Osteocyte (in vitro differentiated cells): ENCODE results near the gene GRIN2C. TPM values are rescaled to one million over a fixed set of nuclear protein-coding genes. Genes with fewer than 3 reads are reported as not detected.

Experiments used
- DNase-seq: peaks from one replicate; pipeline ENCODE4 v3.0.0; 2021; ENCODE audit warnings: mixed read lengths; ENCODE audit not compliant: unreplicated experiment; ENCODE audit errors: extremely low spot score
- H3K27ac Mint-ChIP-seq: one replicate; pipeline ENCODE4 v1.8.0; 2021; ENCODE audit warnings: mild to moderate bottlenecking, mixed read lengths; ENCODE audit not compliant: unreplicated experiment
- H3K27me3 Mint-ChIP-seq: one replicate; pipeline ENCODE4 v1.8.0; 2021; ENCODE audit warnings: mixed read lengths; ENCODE audit not compliant: unreplicated experiment
- H3K36me3 Mint-ChIP-seq: one replicate; pipeline ENCODE4 v1.8.0; 2021; ENCODE audit warnings: mixed read lengths; ENCODE audit not compliant: unreplicated experiment
- H3K4me1 Mint-ChIP-seq: one replicate; pipeline ENCODE4 v1.8.0; 2021; ENCODE audit warnings: mixed read lengths; ENCODE audit not compliant: unreplicated experiment
- H3K4me3 Mint-ChIP-seq: one replicate; pipeline ENCODE4 v1.8.0; 2021; ENCODE audit warnings: mild to moderate bottlenecking, moderate library complexity, mixed read lengths; ENCODE audit not compliant: unreplicated experiment
- H3K9me3 Mint-ChIP-seq: one replicate; pipeline ENCODE4 v1.8.0; 2021; ENCODE audit warnings: mixed read lengths; ENCODE audit not compliant: unreplicated experiment
- total RNA-seq: library from RNA; stranded (reverse); gene quantifications from 2 replicates; pipeline ENCODE4 v1.2.1, GENCODE V29; 2021
- TF ChIP-seq, protein P1 (sequence below): fragments of 200-600 bp; sonication (generic); IDR thresholded peaks from 2 replicates; pipeline ENCODE4 v1.5.0; 2021; ENCODE audit warnings: antibody characterized with exemption, mild to moderate bottlenecking, moderate library complexity

The GRIN2C gene
- total RNA-seq, 1 donor from 2014 or later: 0.13 TPM

DNA sequence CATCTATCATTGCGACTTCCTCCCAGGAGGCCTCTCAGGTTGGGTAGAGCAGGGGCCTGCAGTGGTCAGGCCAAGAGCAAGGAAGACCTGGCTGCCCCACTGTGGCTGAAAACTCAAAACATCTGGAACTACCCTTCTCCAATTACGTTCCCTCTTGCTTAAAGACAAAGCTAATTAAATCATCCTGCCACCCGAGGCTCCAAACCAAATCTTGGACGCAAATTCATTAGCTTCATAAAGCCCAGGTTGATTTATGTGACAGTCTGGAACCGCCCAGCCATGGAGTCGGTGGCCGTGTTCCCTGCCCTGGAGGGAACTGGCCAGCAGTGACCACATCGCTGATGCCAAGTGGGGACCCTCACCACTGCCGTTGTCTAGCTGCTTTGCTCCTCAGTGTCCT, 21.4 kb downstream of the GRIN2C start:
- Mint-ChIP-seq H3K27ac (no peak overlapping the region), H3K9me3 (no peaks in the 10 kb centered on the region), H3K4me3 (no peak overlapping the region), H3K36me3 (peaks cover 10% of the 10 kb centered on the region), H3K4me1 (peaks cover 26% of the 10 kb centered on the region), H3K27me3 (no peaks in the 10 kb centered on the region)
- TF ChIP-seq, protein P1, sequence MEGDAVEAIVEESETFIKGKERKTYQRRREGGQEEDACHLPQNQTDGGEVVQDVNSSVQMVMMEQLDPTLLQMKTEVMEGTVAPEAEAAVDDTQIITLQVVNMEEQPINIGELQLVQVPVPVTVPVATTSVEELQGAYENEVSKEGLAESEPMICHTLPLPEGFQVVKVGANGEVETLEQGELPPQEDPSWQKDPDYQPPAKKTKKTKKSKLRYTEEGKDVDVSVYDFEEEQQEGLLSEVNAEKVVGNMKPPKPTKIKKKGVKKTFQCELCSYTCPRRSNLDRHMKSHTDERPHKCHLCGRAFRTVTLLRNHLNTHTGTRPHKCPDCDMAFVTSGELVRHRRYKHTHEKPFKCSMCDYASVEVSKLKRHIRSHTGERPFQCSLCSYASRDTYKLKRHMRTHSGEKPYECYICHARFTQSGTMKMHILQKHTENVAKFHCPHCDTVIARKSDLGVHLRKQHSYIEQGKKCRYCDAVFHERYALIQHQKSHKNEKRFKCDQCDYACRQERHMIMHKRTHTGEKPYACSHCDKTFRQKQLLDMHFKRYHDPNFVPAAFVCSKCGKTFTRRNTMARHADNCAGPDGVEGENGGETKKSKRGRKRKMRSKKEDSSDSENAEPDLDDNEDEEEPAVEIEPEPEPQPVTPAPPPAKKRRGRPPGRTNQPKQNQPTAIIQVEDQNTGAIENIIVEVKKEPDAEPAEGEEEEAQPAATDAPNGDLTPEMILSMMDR: no peak
- DNase-seq: no peak

DNA sequence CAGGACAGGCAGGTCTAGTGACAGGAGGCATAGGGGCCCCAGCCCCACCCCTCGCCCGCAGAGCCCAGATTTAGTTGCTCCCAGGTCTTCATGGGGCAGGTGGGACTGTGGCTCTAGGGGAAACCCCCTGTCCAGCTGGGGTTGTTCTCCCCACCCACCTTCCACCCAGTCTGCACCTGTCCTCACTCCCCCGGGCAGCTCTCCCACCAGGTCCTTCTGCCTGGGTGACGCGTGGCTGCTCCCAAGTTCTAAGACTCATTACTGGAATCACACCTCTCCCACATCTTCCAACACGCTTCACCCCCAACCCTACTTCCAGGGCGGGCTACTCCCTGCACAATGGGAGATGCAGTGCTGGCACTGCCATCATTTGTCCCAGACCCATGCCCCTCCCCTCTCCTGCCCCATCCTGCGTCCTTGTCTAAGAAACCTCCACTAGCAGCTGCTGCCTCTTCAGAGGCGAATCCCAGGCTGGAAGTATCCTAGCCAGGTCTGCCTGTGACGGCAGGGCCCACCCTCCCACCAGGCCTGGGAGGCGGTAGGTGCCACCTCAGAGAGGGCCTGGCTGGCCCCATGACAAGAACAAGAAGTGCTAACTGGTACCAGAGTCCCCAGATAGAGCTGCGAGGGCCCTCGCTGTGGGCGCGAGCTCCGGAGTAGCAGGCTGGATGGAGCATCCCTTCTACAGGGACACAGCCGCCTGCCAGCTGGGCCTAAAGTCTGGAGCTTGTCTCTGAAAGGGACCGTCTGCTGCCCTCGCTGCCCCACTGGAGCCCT, 22.8 kb downstream of the GRIN2C start:
- no peak for DNase-seq
- Mint-ChIP-seq H3K27me3 (no peaks in the 10 kb centered on the region), H3K4me1 (peaks cover 22% of the 10 kb centered on the region), H3K4me3 (no peak overlapping the region), H3K36me3 (peaks cover 10% of the 10 kb centered on the region), H3K9me3 (no peaks in the 10 kb centered on the region), H3K27ac (no peak overlapping the region)
- TF ChIP-seq, protein P1: no peak

DNA sequence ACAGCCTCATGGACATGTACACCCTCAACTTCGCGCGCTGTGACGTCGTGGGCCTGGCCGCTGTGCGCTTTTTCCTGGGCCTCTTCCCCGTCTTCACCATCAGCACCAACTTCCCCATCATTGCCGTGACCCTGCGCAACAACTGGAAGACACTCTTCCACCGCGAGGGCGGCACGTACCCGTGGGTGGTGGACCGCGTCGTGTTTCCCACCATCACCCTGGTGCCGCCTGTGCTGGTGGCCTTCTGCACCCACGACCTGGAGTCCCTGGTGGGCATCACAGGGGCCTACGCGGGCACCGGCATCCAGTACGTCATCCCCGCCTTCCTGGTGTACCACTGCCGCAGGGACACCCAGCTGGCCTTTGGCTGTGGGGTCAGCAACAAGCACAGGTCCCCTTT, 23.5 kb downstream of the GRIN2C start:
- no peak for DNase-seq
- H3K4me3 Mint-ChIP-seq: no peak overlapping the region
- H3K9me3 Mint-ChIP-seq: no peaks in the 10 kb centered on the region
- peaks cover 15% of the 10 kb centered on the region for H3K4me1 Mint-ChIP-seq
- no peak overlapping the region for H3K27ac Mint-ChIP-seq
- peaks cover 10% of the 10 kb centered on the region for H3K36me3 Mint-ChIP-seq
- TF ChIP-seq, protein P1: no peak
- no peaks in the 10 kb centered on the region for H3K27me3 Mint-ChIP-seq

DNA sequence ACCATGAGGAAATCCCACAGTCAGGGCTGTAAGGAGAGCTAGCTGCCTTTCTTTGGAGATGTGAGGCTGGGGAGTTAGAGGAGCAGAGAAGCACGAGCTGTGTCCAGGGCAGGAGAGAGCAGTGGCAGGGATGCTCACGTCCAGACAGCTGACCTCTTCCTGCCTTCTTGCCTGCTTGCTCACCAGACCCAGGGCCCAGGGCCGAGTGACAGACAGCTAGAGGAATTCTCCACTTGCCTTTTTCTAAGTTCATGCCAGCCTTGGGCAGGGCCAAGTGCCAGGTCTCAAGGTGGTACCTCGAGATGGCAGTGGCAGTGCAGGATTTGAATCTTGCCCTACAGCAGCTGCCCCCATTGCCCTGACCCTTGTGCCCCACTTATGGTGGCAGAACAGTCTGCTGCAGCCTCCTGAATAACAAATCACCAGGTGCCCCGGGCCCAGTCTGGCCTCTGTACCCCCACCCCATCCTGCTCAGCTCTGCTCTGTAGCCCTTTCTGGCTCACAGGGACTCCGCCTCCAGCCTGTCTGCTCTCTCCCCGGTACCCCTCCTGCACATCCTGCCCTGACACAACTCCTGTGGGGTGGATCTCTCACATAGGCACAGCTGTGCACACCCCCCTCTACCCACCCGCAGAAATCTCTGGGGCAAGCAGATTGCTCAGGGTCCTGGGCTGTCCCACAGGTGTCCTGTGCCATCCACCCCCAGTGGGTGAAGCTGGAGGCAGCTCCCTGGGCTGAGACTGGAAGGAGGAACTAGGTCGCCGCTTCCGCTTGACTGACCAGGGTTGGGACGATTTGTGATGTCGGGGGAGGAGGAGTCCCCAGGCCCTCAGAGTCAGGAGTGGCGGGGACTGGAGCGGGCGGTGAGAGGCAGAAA, 25.9 kb downstream of the GRIN2C start:
- TF ChIP-seq, protein P1: no peak
- Mint-ChIP-seq H3K4me3 (no peak overlapping the region), H3K36me3 (peaks cover 13% of the 10 kb centered on the region), H3K27me3 (no peaks in the 10 kb centered on the region), H3K4me1 (no peaks in the 10 kb centered on the region), H3K9me3 (no peaks in the 10 kb centered on the region), H3K27ac (no peak overlapping the region)
- DNase-seq: no peak

DNA sequence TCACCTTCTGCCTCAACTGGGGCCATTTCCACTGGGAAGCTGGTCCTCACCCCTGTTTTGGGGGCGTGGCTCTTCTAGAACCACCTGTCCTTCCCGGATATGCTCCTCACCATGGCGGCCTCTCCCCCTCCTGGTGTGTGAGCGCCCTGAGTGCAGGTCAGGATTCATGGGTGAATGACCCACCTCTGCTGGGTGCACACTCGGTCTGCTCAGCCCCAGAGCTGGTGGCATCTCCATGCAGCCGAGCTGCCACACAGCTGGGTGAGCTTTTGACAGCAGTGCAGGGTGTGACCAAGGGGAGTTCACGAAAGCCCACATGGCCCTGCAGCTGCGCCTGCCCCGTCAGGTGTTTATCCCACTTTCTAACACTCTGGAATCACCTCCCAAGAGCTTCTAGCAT, 27.3 kb downstream of the GRIN2C start:
- Mint-ChIP-seq H3K4me1 (no peaks in the 10 kb centered on the region), H3K27me3 (no peaks in the 10 kb centered on the region), H3K4me3 (no peak overlapping the region), H3K36me3 (peaks cover 13% of the 10 kb centered on the region), H3K27ac (no peak overlapping the region), H3K9me3 (no peaks in the 10 kb centered on the region)
- TF ChIP-seq, protein P1: no peak
- no peak for DNase-seq
